IMR-90 (cell line): Measurements from ENCODE around the gene FMO5. TPM values are rescaled to one million over a fixed set of nuclear protein-coding genes. Genes with fewer than 3 reads are reported as not detected.

ENCODE experiments used
- ATAC-seq: fragments of 200-7000 bp; cut with Tn5 transposase; 2 replicates; pipeline ENCODE4 v1.9.1; 2020; ENCODE audit warnings: low read depth, mild to moderate bottlenecking, moderate library complexity
- BruUV-seq: library from RNA; stranded (reverse); fragments of 400-500 nt; replicated peaks from 2 replicates; lab custom pipeline; 2021; lab: Mats Ljungman, UMichigan
- CTCF ChIA-PET: fragments of 300-600 bp; formaldehyde crosslinking; extraction: SDS; loops from one replicate; lab custom pipeline; 2021; ENCODE audit warnings: antibody characterized with exemption; lab: Yijun Ruan, JAX
- POLR2A ChIA-PET: fragments of 300-600 bp; sonication (Branson Sonifier 250); formaldehyde crosslinking; loops from one replicate; lab custom pipeline; 2022; ENCODE audit warnings: antibody characterized with exemption; ENCODE audit not compliant: unreplicated experiment; lab: Charles Lee
- DNase-seq: peaks from one replicate; pipeline ENCODE4 v3.0.0; 2013
- H2AFZ ChIP-seq: replicated peaks from 2 replicates; pipeline ENCODE3; 2013; ENCODE audit warnings: low read length, mild to moderate bottlenecking; ENCODE audit not compliant: poor library complexity
- H2AK5ac ChIP-seq: 2 replicates; pipeline ENCODE4 v1.6.1; 2013; ENCODE audit warnings: low read depth, low read length, inconsistent platforms
- H2AK9ac ChIP-seq: replicated peaks from 2 replicates; pipeline ENCODE3; 2013; ENCODE audit warnings: mild to moderate bottlenecking, low read depth, low read length, moderate library complexity; ENCODE audit not compliant: poor library complexity
- H2BK120ac ChIP-seq: 2 replicates; pipeline ENCODE4 v1.6.1; 2013; ENCODE audit warnings: low read depth, low read length, inconsistent platforms
- H2BK15ac ChIP-seq: 3 replicates; pipeline ENCODE4 v1.6.1; 2013; ENCODE audit warnings: low read depth, low read length, inconsistent platforms
- H2BK20ac ChIP-seq: 2 replicates; pipeline ENCODE4 v1.6.1; 2013; ENCODE audit warnings: low read depth, mild to moderate bottlenecking, inconsistent platforms, low read length, moderate library complexity
- H2BK5ac ChIP-seq: 2 replicates; pipeline ENCODE4 v1.6.1; 2013; ENCODE audit warnings: mild to moderate bottlenecking, low read depth, low read length, inconsistent platforms; ENCODE audit not compliant: poor library complexity, severe bottlenecking
- H3K14ac ChIP-seq: replicated peaks from 2 replicates; pipeline ENCODE4 v1.6.1; 2013; ENCODE audit warnings: low read depth, low read length, inconsistent platforms
- H3K18ac ChIP-seq: 2 replicates; pipeline ENCODE4 v1.6.1; 2013; ENCODE audit warnings: low read depth, low read length, control low read depth
- H3K23ac ChIP-seq: 2 replicates; pipeline ENCODE4 v1.6.1; 2013; ENCODE audit warnings: low read depth, low read length, inconsistent platforms
- H3K27ac ChIP-seq: 2 replicates; pipeline ENCODE4 v1.5.1; 2013; ENCODE audit warnings: mild to moderate bottlenecking, control low read depth, low read length; ENCODE audit not compliant: insufficient read depth
- H3K27me3 ChIP-seq: 2 replicates; pipeline ENCODE4 v1.6.1; 2013; ENCODE audit warnings: low read length; ENCODE audit not compliant: control insufficient read depth, insufficient read depth
- H3K36me3 ChIP-seq: 2 replicates; pipeline ENCODE4 v1.6.1; 2013; ENCODE audit warnings: low read length, mixed read lengths; ENCODE audit not compliant: control insufficient read depth, insufficient read depth
- H3K4ac ChIP-seq: 2 replicates; pipeline ENCODE4 v1.6.1; 2013; ENCODE audit warnings: low read depth, low read length, inconsistent platforms
- H3K4me1 ChIP-seq: 2 replicates; pipeline ENCODE4 v1.6.1; 2013; ENCODE audit warnings: low read length, mixed read lengths; ENCODE audit not compliant: control insufficient read depth, insufficient read depth
- H3K4me2 ChIP-seq: 2 replicates; pipeline ENCODE4 v1.6.1; 2013; ENCODE audit warnings: low read depth, mild to moderate bottlenecking, control low read depth, low read length, moderate library complexity
- H3K4me3 ChIP-seq: 2 replicates; pipeline ENCODE4 v1.5.1; 2013; ENCODE audit warnings: low read depth, mild to moderate bottlenecking, control low read depth, low read length, moderate library complexity; ENCODE audit not compliant: insufficient read depth
- H3K56ac ChIP-seq: 2 replicates; pipeline ENCODE4 v1.6.1; 2013; ENCODE audit warnings: low read length, inconsistent platforms; ENCODE audit not compliant: insufficient read depth; ENCODE audit errors: extremely low read depth
- H3K79me1 ChIP-seq, 2 experiments: 2 replicates each; pipeline ENCODE4 v1.6.1; 2013; ENCODE audit warnings: low read length in 2 of 2, inconsistent platforms in 1 of 2, low read depth in 1 of 2
- H3K9ac ChIP-seq: 2 replicates; pipeline ENCODE4 v1.6.1; 2013; ENCODE audit warnings: low read depth, low read length, control low read depth
- H3K9me1 ChIP-seq: 2 replicates; pipeline ENCODE4 v1.6.1; 2013; ENCODE audit warnings: low read length, inconsistent platforms; ENCODE audit not compliant: insufficient read depth
- H3K9me3 ChIP-seq: 2 replicates; pipeline ENCODE4 v1.6.1; 2013; ENCODE audit warnings: low read length; ENCODE audit not compliant: control insufficient read depth, insufficient read depth
- H4K20me1 ChIP-seq: 2 replicates; pipeline ENCODE4 v1.6.1; 2013; ENCODE audit warnings: low read length, inconsistent platforms; ENCODE audit not compliant: insufficient read depth
- H4K5ac ChIP-seq: 2 replicates; pipeline ENCODE4 v1.6.1; 2013; ENCODE audit warnings: mild to moderate bottlenecking, low read depth, low read length, control low read depth
- H4K8ac ChIP-seq, 2 experiments: 2 replicates each; pipeline ENCODE4 v1.6.1; 2013; ENCODE audit warnings: low read depth in 2 of 2, low read length in 2 of 2, control low read depth in 1 of 2, inconsistent platforms in 1 of 2
- H4K91ac ChIP-seq: 2 replicates; pipeline ENCODE4 v1.6.1; 2013; ENCODE audit warnings: low read depth, low read length, inconsistent platforms; ENCODE audit not compliant: insufficient read depth
- FOS ChIP-seq: fragments of 150-350 bp; IDR thresholded peaks from 2 replicates; pipeline ENCODE4 v1.6.1; 2016; ENCODE audit warnings: low read depth, low read length
- MAFK ChIP-seq: IDR thresholded peaks from 2 replicates; pipeline ENCODE4 v1.6.1; 2012; ENCODE audit warnings: low read depth, low read length, improper control_type of control experiment
- NFE2L2 ChIP-seq: fragments of 150-350 bp; IDR thresholded peaks from 2 replicates; pipeline ENCODE4 v1.6.1; 2016; ENCODE audit warnings: low read depth, mild to moderate bottlenecking, low read length
- POLR2A ChIP-seq: IDR thresholded peaks from 2 replicates; pipeline ENCODE4 v1.6.1; 2012; ENCODE audit warnings: mild to moderate bottlenecking, low read depth, low read length
- RFX5 ChIP-seq: IDR thresholded peaks from 2 replicates; pipeline ENCODE4 v1.8.0; 2012; ENCODE audit warnings: low read depth, mild to moderate bottlenecking, low read length, moderate library complexity
- WGBS, 2 experiments: methylation state at CpG; one replicate each; pipeline versions ENCODE4 v1.1.5 to v1.1.7; 2013; ENCODE audit warnings: missing lambda C conversion rate in 2 of 2; ENCODE audit not compliant: insufficient read length in 1 of 2; ENCODE audit errors: extremely low coverage in 2 of 2; 5-methylcytosine and 5-hydroxymethylcytosine counted together
- dilution Hi-C: fragments of 300-500 bp; cut with HindIII; formaldehyde crosslinking; loops from one replicate; pipeline ENCODE4 v1.14.3; 2018; ENCODE audit warnings: low sequenced_read_pairs; ENCODE audit not compliant: unreplicated experiment
- in situ Hi-C: fragments of 300-500 bp; cut with MboI; formaldehyde crosslinking; loops from 3 replicates; pipeline ENCODE4 v1.14.3; 2019; ENCODE audit warnings: low sequenced_read_pairs, inconsistent platforms, mixed read lengths
- intact Hi-C: fragments of 100-400 bp; cut with micrococcal nuclease; formaldehyde crosslinking; loops from 2 replicates; pipeline ENCODE4 v1.10.0; 2022
- polyA plus RNA-seq, 3 experiments: library from polyadenylated mRNA; depleted of rRNA; stranded (reverse); fragments of >200 nt; gene quantifications; 2 replicates each; pipeline ENCODE4 v1.2.3, GENCODE V29; 2012; ENCODE audit warnings: low replicate concordance in 1 of 3
- total RNA-seq: library from RNA; depleted of rRNA; stranded (reverse); fragments of >200 nt; gene quantifications from 2 replicates; pipeline ENCODE4 v1.2.3, GENCODE V29; 2012
- TF ChIP-seq, protein P1 (sequence below): conservative IDR thresholded peaks from 2 replicates; pipeline ENCODE4 v1.5.1; 2012; ENCODE audit warnings: mild to moderate bottlenecking, low read depth, low read length, improper control_type of control experiment

FMO5 gene
- total and polyA plus RNA-seq, 2 of the 4 experiments (the other 2 are of a cell fraction), result 0.36 to 0.51 TPM

- H3K9ac ChIP-seq, result no peak overlapping the region
- no peaks in the 10 kb centered on the region; the same call in 1 of the 2 replicates for H3K27me3 ChIP-seq
- H3K9me1 ChIP-seq, result no peaks in the 10 kb centered on the region
- H2BK5ac ChIP-seq, result no peak overlapping the region
- H4K8ac ChIP-seq, result no peak overlapping the region
- DNase-seq, result no peak
- no peak overlapping the region for H3K27ac ChIP-seq
- dilution Hi-C loops (no loop called here), intact Hi-C loops (no loop called here), in situ Hi-C loops (no loop called here)
- H4K20me1 ChIP-seq, result no peaks in the 10 kb centered on the region
- no peaks in the 10 kb centered on the region for H3K79me1 ChIP-seq
- H2BK15ac ChIP-seq, result no peak overlapping the region
- H3K4me2 ChIP-seq, result no peak overlapping the region
- POLR2A ChIA-PET, result no interaction called here
- H3K36me3 ChIP-seq, result no peaks in the 10 kb centered on the region
- 63% methylated on average over 4 of the region's 14 CpGs; no CpG with 5 or more reads in 1 of the 2 experiments for WGBS, 2 experiments
- H3K4ac ChIP-seq, result no peak overlapping the region
- no peak for ATAC-seq
- no peak overlapping the region for H2BK20ac ChIP-seq
- no peak overlapping the region for H3K23ac ChIP-seq
- H2BK120ac ChIP-seq, result no peak overlapping the region
- H3K4me1 ChIP-seq, result peaks cover 2% of the 10 kb centered on the region; the same call in 1 of the 2 replicates
- H2AFZ ChIP-seq, result no peak overlapping the region
- H3K14ac ChIP-seq, result no peak overlapping the region
- BruUV-seq, result no TSS peak
- no peak overlapping the region for H2AK5ac ChIP-seq
- H3K56ac ChIP-seq, result no peak overlapping the region
- no peak overlapping the region for H4K91ac ChIP-seq
- TF ChIP-seq NFE2L2, result no peak
- TF ChIP-seq, protein P1, sequence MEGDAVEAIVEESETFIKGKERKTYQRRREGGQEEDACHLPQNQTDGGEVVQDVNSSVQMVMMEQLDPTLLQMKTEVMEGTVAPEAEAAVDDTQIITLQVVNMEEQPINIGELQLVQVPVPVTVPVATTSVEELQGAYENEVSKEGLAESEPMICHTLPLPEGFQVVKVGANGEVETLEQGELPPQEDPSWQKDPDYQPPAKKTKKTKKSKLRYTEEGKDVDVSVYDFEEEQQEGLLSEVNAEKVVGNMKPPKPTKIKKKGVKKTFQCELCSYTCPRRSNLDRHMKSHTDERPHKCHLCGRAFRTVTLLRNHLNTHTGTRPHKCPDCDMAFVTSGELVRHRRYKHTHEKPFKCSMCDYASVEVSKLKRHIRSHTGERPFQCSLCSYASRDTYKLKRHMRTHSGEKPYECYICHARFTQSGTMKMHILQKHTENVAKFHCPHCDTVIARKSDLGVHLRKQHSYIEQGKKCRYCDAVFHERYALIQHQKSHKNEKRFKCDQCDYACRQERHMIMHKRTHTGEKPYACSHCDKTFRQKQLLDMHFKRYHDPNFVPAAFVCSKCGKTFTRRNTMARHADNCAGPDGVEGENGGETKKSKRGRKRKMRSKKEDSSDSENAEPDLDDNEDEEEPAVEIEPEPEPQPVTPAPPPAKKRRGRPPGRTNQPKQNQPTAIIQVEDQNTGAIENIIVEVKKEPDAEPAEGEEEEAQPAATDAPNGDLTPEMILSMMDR, result no peak
- TF ChIP-seq POLR2A, result no peak
- no peak for TF ChIP-seq RFX5
- TF ChIP-seq FOS, result no peak
- no peak for TF ChIP-seq MAFK
- H4K5ac ChIP-seq, result no peak overlapping the region
- CTCF ChIA-PET, result no interaction called here
- peak overlapping the region; percentile 61 for H2AK9ac ChIP-seq
- no peak overlapping the region for H3K4me3 ChIP-seq
- H3K18ac ChIP-seq, result no peak overlapping the region
- H3K9me3 ChIP-seq, result no peaks in the 10 kb centered on the region
Measured at GRCh38 chr1:147223740-147224615, 1.2 kb downstream of the FMO5 start.
